Activated CD4-positive, CD25-positive, alpha-beta regulatory T cell treated with anti-CD3 and anti-CD28 coated beads, Interleukin-2, amount 50 U/mL, for 72 hours (primary cell): Measurements from ENCODE around the gene CBX6.
"Not testable (repeated sequence)": the region's sequence is repeated elsewhere in the genome, so short reads cannot be mapped to it uniquely, and the experiment has no call there.

Source experiments
- DNase-seq: peaks from one replicate; pipeline ENCODE4 v3.0.0; 2021

Gene CBX6

DNA sequence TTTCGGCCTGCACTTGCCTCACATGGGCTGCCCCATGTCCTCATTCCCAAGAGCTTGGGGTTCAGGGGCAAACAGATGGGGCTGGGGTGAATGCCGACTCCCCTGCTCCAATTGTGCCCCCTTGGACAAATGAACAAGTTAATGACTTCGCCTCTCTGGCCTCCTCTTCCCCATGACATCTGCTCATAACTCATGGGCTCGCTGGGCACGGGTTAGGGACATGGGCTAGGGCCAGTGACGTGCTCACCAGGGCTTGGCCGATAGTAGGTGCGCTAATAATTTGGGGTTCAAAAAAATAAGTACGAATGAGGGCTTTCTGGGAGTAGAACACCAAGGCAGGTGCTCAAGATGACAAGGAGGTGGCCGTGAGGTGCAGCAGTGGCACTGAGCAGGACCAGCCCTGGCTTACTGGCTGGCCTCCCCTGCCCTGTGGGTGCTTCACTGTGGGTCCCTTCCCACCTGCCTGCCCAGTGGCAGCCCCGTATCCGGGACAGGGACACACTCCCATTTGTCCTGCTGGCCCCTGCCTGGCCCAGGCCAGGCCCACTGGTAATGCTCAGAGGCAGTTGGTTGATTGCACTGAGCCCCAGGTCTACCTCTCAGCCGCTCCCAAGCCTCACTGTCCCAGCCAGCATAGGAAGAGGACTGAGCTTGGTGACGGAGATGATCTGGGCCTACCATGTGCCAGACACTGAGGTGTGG lies 12.3 kb downstream of the CBX6 start:
- no peak for DNase-seq

DNA sequence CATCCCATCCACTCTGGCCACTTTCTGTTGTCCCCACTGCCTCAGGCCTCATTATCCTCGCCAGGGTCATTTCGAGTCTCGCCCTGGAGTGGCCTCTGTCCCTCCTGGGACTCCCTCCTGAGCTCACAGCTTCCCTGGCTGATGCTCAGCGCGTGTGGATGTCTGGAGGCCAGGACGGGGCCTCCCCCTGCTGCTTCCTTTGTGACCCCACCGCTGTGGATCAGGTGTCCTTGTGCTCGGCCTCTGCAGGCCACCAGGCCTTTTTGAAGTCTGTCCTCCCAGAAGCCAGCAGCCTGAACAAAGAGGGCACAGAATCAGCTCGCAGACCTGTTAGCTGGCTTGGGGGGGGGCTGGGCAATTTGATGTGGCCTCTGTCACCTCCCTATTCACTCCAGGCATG lies 13.5 kb downstream of the CBX6 start:
- no peak for DNase-seq

DNA sequence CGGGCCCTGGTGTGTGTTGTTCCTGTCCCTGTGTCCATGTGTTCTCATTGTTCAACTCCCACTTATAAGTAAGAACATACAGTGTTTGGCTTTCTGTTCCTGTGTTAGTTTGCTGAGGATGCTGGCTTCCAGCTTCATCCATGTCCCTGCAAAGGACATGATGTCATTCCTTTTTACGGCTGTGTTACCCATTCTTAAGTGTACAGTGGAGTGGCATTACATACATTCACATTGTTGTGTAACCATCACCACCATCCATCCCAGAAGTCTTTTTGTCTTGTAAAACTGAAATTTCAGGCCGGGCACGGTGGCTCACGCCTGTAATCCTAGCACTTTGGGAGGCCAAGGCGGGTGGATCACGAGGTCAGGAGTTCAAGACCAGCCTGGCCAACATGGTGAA lies 17.5 kb downstream of the CBX6 start:
- not testable (repeated sequence) for DNase-seq

DNA sequence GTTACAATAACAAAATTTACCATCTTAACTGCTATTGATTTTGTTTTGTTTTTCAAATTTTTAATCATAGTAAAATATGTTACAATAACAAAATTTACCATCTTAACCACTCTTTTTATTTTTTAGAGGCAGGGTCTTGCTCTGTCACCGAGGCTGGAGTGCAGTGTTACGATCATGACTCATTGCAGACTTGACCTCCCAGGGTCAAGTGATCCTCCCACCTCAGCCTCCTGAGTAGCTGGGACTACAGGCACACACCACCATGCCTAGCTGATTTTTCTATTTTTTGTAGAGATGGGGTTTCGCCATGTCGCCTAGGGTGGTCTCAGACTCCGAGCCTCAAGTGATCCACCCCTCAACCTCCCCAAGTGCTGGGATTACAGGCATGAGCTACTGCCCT lies 18.1 kb downstream of the CBX6 start:
- DNase-seq: not testable (repeated sequence)

DNA sequence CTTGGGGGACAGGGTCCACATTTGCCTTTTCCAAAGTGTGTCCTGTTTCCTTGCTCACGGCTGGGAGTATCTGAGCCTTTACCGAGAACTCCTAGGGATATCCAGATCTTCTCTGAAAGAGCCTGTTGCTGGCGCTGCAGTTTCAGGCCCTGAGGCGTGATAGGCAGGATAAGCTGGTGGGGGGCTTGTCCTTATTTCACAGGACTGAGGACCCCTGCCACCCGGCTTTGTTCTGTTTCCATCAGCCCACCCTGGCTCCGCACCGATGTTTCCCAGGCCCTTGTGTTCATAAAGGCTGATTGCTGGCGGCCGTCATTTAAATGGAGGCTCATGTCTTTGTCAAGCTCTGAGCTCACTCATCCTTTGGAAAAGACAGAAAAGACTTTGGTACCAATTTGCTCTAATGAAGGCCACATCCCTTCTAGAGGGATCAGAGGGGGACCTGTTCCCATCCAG lies 18.8 kb downstream of the CBX6 start:
- DNase-seq: no peak

DNA sequence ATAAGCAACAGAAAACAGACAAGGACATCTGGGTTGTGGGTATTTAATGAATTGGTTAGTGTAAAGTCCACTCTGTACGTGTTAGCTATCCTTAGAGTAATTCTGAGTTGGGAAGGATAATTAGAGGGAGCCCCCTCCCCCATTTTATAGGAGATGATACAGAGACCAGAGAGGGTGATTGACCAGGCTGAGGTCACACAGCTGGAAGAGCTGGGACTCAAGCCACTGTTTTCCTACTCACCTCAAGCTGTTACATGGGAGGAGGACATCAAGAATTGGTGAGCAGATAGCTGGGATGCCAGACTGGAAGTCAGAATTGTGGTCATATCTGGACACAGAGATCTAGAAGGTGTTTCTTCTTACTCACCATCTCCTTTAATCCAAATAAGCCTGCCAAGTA lies 19.5 kb downstream of the CBX6 start:
- DNase-seq: no peak

DNA sequence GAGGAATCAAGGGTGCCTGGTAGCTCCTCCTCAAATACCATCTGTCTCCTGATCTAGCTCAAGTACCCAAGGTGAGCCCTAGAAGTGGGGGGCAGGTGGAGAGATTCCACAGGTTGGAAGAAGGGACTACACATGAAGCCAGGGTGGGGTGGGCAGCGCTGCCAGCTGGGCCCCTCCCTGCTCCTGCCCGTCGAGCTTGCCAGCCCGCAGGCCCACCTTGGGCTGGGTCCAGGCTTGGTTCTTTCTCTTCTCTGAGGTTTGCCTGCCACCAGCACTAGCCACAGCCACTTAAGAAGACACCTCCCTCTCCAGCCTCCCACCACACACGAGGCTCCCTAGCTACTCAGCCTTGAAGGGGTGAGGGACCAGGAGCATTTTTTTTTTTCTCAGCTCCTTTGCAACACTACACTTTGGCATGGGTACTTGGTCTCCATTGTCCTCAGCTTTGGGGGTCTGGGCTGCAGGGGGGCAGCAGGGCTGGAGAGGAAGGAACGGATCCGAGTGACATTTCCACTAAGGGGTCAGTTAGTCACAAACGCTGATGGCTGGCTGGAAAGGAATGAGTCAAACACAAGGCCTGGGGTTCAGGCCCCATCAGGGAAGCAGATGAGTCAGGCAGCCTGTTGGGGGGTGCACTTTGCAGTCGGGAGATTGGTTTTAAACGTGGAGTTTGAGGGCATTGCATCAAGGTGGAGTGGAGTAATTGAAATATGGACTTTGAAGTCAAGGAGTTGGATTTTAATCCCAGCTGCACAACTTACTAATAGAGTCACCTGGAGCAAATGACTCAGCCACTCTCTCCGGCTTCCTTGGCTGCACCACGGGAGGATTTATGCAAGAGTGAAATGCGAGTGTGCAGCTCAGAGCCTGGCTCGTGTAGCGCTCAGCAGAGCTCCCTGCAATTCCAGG lies 20.8 kb downstream of the CBX6 start:
- no peak for DNase-seq

DNA sequence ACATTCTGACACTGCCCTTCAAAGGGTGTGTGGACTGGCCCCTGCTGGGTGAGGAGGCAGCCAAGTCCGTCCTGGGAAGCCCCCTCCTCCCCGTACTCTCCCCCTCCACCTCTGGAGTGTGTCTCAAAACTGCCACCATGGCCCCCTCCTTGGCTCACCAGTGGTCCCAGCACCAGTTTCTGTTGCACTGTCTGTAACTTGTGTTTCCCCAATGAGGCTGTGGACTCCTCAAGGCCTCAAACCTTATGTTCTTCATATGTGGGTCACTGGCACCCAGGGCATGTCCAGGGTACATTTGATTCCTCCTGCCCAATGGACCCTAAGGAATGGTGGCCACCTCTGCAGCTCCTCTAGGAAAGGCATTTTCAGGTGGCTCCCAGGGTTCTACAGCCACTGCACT lies 21.6 kb downstream of the CBX6 start:
- DNase-seq: no peak

DNA sequence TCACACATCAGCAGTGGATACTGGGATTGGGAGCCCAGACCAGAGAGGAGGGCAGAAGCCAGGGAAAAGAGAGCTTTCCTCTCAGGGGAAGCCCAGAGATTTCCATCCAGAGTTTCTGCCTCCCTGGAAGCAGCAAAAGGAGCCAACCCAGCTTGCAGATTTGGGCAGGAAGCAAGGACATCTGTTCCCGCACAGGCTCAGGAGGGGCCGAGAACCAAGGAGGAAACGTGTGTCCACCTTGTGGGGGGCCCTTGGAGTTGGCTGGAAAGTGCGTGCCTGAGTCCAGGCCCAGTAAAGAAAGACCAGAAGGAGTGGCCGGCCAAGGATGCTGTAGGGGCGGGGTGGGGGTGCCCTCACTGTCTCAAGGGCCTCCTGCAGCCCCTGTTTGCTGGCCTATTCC lies 22.2 kb downstream of the CBX6 start:
- DNase-seq: no peak

DNA sequence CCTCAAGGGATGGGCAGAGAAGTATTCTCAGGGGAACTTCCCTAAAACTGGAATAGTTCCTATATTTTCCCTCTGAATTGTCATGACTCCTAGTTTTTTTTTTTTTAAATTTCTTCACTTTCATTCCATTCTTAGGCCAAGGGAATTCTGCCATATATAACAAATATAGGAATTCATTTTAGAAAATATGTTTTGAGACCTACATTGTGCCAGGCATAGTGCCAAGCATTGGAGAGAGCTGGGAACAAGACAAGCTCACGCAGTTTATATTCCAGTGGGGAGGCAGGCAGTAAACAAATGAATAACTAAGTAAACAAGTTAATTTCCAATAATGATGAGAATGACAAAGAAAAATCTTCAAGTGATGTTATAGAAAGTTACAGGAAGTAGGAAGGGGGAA lies 25.6 kb downstream of the CBX6 start:
- no peak for DNase-seq

DNA sequence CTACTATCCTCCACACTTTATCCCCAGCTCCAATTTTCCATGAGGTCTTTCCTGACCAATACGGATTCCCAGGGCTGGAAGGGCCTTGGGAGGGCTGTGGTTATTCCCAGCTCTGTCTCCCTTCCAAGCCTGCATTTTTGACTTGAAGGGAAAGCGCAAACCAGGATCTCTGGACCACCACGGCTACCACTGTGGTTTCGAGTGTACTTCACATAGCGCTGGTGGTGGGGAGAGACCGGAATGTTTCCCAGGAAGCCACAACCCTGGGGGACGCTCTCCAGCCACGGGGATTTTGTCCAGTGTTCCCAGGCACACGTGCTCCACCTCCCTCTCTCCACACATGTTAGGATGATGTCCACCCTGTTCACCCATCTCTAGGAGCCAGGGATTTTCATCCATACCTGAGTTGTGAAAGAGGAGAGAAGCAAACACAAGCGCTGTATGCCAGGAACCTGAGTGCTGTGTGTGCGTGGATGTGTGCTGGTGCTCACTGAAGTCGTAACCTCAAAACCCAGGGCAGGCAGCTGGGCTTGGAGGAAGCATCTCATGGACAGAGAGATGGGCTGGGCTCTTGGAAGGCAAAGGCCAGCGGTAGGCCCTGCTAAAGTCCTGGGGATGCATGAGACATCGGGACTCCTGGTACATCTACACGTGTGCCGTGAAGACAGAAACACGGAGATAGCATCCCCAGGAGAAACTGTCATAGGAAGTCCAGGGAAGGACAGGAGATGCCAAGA lies 26.8 kb downstream of the CBX6 start:
- DNase-seq: no peak

DNA sequence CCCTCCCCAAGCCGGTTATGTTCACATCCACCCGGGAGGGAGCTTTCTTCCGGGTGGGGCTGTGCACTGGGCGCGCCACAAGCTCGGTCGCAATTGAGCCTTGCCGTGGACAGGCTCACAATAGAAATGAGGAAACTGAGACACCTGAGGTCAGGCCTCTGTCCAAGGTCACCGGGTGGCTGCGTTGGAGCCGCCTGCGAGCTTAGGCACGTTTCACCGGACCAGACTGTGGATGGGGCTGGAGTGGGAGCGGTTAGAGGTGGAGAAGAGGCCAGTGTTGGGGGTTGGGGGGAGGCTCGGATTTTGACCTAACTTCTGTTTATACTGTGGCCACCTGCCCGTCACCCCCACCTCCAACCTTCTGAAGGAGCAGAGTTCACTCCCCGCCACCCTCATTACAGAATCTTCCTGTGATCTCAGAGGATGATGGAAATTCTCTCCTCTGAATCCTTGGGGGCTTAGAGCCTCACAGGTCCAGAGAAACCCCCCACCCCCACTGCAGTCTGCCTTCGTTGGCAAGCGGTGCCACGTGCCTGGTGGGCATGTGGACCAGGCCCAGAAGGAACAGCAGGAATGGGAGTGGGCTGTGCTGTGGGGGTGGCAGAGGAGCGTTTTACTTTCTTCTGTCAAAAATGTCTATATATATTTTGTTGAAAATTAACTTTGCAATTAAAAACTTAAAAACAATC lies 27.6 kb downstream of the CBX6 start:
- DNase-seq: no peak

DNA sequence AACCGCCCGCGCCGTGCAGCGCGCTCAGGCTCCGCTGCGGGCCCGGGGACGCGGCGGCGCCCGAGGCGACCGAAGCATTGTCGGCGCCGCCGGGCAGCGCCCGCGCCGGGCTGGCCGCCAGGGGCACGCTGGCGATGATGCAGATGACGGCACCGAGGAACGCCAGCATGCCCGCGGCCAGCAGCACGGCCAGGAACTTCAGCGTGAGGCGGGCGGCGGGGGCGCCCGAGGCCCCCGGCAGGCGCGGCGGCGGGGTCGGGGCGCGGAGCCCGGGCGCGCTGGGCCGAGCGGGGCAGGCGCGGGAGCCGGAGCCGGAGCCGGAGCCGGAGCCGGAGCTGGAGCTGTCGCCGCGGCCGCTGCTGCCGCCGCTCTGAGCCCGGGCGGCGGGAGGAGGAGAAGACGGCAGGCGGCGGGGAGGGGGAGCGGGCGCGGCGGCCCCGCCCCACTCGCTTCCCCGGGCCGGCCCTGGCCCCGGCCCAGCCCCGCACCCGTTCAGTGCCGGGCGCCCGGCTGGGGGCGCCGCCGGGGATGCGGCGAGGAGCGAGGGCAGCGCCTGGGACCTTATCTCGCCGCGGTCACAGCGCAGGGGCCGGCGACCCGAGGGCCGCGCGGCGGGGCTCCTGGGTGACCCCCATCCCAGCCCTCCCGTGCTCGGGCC lies 28.2 kb downstream of the CBX6 start, which contains the start of gene NPTXR:
TSS of gene NPTXR (minus strand) at position 372 of the 658 bp plus-strand sequence.
- peak; percentile 42 for DNase-seq

DNA sequence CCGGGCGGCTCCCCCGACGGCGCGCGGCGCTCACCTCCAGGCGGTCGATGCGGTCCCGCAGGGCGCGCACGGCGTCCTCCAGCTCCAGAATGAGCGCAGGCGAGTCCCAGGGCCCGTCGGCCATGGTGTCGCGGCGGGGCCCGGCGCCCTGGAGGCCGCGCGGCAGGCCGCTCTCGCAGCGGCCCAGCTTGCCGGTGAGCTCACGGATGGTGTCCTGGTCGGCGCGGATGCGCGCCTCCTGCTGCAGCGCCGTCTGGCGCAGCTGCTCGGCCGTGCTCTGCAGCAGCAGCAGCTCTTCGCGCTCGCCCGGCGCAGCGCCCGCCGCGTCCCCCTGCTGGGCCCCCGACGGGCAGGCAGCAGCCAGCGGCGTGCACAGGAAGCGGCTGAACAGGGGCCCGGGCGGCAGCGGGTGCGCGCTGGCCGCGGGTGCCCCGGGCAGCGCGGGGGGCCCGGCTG lies 28.8 kb downstream of the CBX6 start:
- peak; percentile 53 for DNase-seq

DNA sequence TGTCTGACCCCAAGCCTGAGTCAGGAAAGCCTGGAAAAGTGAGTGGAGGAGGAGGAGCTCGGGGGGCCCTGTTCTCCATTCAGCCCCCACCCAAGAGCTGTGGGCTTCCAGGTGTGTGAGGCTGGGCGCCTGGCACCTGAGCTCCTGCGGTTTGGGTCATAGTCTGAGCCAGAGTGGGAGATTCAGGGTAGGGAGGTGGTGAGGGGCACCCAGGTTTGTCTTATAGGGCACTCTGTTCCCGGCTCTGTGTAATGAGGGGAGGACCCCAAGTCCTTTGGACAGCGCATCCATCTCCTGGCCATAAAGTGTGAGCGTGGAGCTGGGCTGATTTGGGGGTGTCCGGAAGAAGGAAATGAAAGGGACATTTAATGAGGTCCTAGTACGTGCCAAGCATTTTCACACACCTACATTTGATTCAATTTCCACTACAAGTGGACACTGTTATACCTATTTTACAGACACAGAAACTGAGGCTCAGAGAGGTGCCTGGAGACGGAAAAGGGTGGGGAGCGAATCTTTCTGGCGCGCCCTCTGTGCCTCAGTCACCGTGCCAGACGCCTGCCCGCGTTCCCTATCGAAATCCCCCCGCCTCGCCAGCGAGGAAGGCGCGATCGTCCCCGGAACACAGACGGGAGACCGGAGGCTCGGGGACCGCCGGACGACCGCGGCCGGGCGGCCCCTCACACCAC lies 29.4 kb downstream of the CBX6 start:
- DNase-seq: no peak

DNA sequence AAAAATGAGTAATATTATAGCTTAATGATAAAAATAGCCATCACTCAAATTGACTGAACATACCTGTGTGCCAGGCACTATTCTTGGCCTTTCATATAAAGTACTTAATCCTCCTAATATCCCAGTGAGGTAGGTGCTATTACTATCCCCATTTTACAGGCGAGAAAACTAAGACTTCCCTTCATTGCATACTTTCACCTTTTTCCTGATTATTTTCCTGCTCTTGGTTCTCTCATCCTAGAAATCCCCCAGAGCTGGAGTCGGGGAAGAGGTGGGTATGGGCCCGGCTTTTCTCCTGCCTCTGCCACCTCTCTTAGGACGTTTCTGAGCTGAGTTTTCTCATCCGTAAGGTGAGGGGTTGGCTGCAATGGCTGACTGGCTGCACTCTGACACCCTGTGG lies 30.4 kb downstream of the CBX6 start:
- DNase-seq: no peak

DNA sequence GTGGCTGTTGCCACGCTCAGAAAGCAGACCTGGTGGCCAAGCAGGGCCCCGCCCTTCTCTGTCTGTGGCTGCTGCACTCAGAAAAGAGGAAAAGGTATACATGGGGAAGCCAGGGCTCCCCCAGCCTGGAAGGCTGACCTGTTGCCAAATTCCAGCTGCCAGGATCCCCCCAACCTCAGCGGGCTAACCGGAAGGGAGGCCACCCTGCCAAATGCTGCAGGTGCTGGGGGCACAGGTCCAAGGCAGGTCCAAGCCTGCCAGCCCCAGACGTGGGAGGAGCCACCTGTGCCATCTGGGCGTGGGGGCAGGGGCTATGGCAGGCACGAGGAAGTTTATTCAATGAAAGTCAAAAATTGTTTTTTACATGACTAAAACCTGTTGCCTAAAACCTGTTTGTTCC lies 30.8 kb downstream of the CBX6 start:
- DNase-seq: no peak

DNA sequence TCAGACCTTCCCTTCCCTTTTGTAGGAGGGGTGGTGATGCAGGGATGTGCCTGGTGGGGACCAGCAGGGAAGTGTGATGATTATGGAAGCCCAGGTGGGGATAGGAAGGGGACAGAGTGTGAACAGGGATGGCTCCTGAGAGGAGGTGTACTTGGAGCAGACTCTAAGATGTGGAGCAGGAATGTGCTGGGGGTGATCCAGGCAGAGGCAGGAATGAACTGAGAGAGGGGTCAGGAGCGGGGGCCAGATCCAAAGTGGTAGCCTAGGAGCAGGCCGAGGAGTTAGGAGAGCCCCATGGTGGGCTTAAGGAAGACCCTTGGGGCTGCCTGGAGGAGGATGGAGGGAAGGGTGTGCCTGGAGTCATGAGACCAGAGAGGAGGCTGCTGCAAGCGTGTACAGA lies 31.9 kb downstream of the CBX6 start:
- no peak for DNase-seq

DNA sequence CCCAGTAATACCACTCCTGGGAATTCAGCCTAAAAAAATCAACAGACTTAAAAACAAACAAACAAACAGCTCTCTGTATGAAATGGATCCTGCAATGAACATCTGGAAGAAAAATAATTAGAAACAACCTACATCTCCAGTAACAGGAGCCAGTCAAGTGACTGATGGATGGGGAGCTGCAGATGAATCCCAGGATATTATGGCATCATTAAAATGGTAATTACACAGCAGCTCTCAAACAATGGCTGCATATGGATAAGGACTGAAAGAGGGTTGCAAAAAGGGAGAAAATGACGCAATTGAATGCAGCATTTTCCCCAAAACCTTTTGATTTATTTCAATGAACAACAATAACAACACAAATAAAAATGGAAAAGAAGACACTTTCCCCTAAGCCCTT lies 32.3 kb downstream of the CBX6 start:
- DNase-seq: no peak

DNA sequence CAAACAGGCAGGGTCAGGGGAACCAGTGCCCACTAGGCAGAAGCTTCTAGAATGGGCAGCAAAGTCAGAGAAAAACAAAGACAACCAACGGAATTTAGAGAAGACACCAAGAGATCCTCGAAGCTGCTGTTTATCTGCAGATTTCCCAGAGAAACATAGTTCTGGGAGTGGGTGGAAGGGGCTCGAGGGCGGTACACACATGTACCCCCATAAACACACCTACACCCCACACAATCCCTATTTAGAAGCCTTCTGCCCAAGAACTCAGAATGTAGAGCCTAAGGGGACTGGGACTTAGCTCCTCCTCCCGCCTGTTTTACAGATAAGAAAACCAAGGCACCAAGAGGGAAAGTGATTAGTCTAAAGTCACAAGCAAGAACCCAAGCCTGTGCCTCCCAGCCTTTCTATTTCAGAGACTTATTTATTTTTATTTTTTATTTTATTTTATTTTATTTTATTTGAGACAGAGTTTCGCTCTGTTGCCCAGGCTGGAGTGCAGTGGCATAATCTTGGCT lies 34.5 kb downstream of the CBX6 start:
- DNase-seq: no peak

DNA sequence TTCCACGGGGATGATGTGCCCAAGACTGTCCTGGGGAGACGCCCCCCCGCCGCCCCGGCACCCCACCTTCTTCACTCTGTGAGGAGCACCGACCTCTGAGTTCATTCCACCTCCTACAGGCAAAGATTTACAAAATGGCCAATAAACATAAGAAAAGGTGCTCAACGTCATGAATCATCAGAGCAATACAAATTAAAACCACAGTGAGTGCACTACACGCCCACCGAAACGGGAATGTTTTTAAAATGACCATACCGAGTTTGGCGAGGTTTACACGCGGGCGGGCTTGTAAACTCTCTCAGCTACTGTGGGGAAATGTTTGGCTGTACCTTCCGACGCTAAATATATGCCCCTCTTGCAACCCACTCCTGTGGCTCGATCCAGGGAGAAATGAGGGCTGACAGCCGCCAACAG lies 36.1 kb downstream of the CBX6 start:
- no peak for DNase-seq
